ENCODE results near the gene PSMD5.

- TF ChIP-seq ZNF282 (CRISPR knock-in tag; IDR thresholded peaks at IDR 0.05) (no peak), GABPB1 (CRISPR knock-in tag; IDR thresholded peaks at IDR 0.05) (no peak), ERF (CRISPR knock-in tag; IDR thresholded peaks at IDR 0.05) (no peak), ZNF165 (CRISPR knock-in tag; IDR thresholded peaks at IDR 0.05; ENCODE audit: borderline replicate concordance) (no peak), CBFA2T2 (conservative IDR thresholded peaks at IDR 0.05) (no peak), ATF7 (IDR thresholded peaks at IDR 0.05) (no peak), ZBTB33 (CRISPR knock-in tag; IDR thresholded peaks at IDR 0.05) (no peak), KDM2B (CRISPR knock-in tag; IDR thresholded peaks at IDR 0.05) (no peak), RBM15 (IDR thresholded peaks at IDR 0.05; ENCODE audit: insufficient read depth, low read length) (no peak), NFRKB (IDR thresholded peaks at IDR 0.05; ENCODE audit: low read depth) (no peak)
- TF ChIP-seq, protein P1, sequence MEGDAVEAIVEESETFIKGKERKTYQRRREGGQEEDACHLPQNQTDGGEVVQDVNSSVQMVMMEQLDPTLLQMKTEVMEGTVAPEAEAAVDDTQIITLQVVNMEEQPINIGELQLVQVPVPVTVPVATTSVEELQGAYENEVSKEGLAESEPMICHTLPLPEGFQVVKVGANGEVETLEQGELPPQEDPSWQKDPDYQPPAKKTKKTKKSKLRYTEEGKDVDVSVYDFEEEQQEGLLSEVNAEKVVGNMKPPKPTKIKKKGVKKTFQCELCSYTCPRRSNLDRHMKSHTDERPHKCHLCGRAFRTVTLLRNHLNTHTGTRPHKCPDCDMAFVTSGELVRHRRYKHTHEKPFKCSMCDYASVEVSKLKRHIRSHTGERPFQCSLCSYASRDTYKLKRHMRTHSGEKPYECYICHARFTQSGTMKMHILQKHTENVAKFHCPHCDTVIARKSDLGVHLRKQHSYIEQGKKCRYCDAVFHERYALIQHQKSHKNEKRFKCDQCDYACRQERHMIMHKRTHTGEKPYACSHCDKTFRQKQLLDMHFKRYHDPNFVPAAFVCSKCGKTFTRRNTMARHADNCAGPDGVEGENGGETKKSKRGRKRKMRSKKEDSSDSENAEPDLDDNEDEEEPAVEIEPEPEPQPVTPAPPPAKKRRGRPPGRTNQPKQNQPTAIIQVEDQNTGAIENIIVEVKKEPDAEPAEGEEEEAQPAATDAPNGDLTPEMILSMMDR (IDR thresholded peaks at IDR 0.05 in 2 of 3, conservative IDR thresholded peaks at IDR 0.05 in 1 of 3; ENCODE audit: insufficient read depth in 2 of 3, low read depth in 1 of 3, low read length in 3 of 3): no peak
Measured at GRCh38 chr9:120867676-120868338, 25.1 kb upstream of the PSMD5 start.
